Gastrocnemius medialis (tissue), 4 donors: ENCODE measurements around the gene NR2C2AP. TPM values are rescaled to one million over a fixed set of nuclear protein-coding genes. Genes with fewer than 3 reads are reported as not detected.

Experiments
- ATAC-seq, 2 donors: fragments of 150-250 bp; one replicate each; pipeline ENCODE4 v1.9.1; 2016
- DNase-seq, 2 donors: peaks; one replicate each; pipeline ENCODE4 v3.0.0-alpha.2; 2019
- H3K27ac ChIP-seq, 4 donors: fragments of 200-600 bp; sonication (generic); 1 replicate in 1 of 4; 2 replicates in 3 of 4; pipeline ENCODE4 v1.5.1; 2016 to 2018; ENCODE audit warnings: mild to moderate bottlenecking in 2 of 4, moderate library complexity in 1 of 4
- H3K27me3 ChIP-seq, 3 donors: fragments of 200-600 bp; sonication (generic) in 2 of 3; 1 replicate in 1 of 3; 2 replicates in 2 of 3; pipeline versions ENCODE4 v1.5.1 to v1.6.0; 2016 to 2019; ENCODE audit warnings: mild to moderate bottlenecking in 1 of 3, moderate library complexity in 1 of 3
- H3K36me3 ChIP-seq, 2 donors: fragments of 200-600 bp; sonication (generic) in 1 of 2; one replicate each; pipeline ENCODE4 v1.5.1; 2017 to 2018
- H3K4me1 ChIP-seq, 2 donors: fragments of 200-600 bp; sonication (generic) in 1 of 2; one replicate each; pipeline ENCODE4 v1.5.1; 2016 to 2017; ENCODE audit warnings: mild to moderate bottlenecking in 2 of 2
- H3K4me3 ChIP-seq, 4 donors: fragments of 200-600 bp; sonication (generic) in 3 of 4; 1 replicate in 1 of 4; 2 replicates in 3 of 4; pipeline ENCODE4 v1.5.1; 2016 to 2019; ENCODE audit warnings: mild to moderate bottlenecking in 2 of 4
- H3K9me3 ChIP-seq, 3 donors: fragments of 200-600 bp; sonication (generic) in 2 of 3; 1 replicate in 1 of 3; 2 replicates in 2 of 3; pipeline ENCODE4 v1.5.1; 2016 to 2019
- POLR2A ChIP-seq, 2 donors: fragments of 450-650 bp; IDR thresholded peaks; one replicate each; pipeline ENCODE4 v1.6.1; 2017; ENCODE audit warnings: antibody characterized with exemption in 2 of 2, mild to moderate bottlenecking in 2 of 2, moderate library complexity in 2 of 2
- in situ Hi-C, 4 donors: fragments of 200-750 bp; cut with MboI; loops; one replicate each; pipeline versions ENCODE4 v1.15.0 to v1.8.0; 2017; ENCODE audit warnings: low sequenced_read_pairs in 4 of 4
- intact Hi-C: fragments of 100-400 bp; cut with DNase I; formaldehyde crosslinking; loops from one replicate; pipeline ENCODE4 v1.15.1; 2023; ENCODE audit warnings: low total_unique reads
- total RNA-seq, 4 donors: library from RNA; depleted of rRNA; stranded (reverse); fragments of >200 nt; gene quantifications; one replicate each; pipeline versions ENCODE4 v1.1.0 to v1.2.3, GENCODE V29; 2016
- TF ChIP-seq, protein P1 (sequence below), 5 experiments: fragments of 450-650 bp in 3 of 5; fragments of 200-600 bp in 2 of 5; sonication (generic) in 2 of 5; IDR thresholded peaks in 4 of 5; conservative IDR thresholded peaks in 1 of 5; 1 replicate in 4 of 5; 2 replicates in 1 of 5; pipeline ENCODE4 v1.5.1; 2016 to 2019; ENCODE audit warnings: antibody characterized with exemption in 5 of 5, mild to moderate bottlenecking in 3 of 5, moderate library complexity in 3 of 5

Gene NR2C2AP, protein sequence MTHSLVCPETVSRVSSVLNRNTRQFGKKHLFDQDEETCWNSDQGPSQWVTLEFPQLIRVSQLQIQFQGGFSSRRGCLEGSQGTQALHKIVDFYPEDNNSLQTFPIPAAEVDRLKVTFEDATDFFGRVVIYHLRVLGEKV
- total RNA-seq: 10 to 100 TPM in 2 of 4 donors, 1 to 10 TPM in 2; 4.7 to 19.0 (median 11.5) TPM

DNA sequence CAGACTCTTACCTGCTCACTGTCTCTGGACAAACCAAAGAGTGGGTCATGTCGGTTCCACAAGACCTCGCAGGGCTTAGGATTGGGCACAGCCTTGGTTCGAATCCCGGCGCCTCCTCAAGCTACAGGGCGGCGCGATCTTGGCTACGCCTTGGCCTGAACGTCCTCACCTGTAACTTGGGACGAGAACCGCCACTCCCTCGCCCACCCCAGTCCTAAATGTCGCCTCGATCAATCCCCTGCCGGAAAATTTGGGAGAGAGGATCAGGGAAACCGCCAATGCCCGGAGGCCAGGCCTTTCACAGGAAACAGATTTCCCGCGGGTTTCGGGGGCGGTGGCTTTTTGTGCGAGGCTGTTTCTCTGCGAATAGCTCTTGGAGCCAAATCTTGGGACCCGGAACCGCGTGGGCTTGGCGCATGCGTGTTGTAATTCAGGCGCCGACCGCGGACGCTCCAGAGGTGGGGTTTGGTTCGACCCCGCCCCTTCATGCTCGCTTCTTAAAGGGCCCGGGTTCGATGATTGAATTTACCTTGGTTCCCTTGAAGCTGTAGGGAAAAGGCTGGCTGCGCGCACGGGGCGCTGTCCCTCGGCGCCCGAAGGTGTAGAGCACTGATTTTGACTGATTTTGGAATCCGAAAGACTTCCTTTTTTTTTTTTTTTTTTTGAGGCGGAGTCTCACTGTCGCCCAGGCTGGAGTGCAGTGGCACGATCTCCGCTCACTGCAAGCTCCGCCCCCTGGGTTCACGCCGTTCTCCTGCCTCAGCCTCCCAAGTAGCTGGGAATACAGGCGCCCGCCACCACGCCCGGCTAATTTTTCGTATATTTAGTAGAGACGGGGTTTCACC is at the start of gene NR2C2AP:
NR2C2AP (minus strand) TSS at position 403 of the 845 bp plus-strand sequence; CDS start at position 49, 354 bp downstream.
- peak; percentile 85 to 87 for DNase-seq
- H3K27ac ChIP-seq: peak within 1 kb of the TSS; percentile 84 to 91 (median 88)
- in situ Hi-C loops: no loop called here

DNA sequence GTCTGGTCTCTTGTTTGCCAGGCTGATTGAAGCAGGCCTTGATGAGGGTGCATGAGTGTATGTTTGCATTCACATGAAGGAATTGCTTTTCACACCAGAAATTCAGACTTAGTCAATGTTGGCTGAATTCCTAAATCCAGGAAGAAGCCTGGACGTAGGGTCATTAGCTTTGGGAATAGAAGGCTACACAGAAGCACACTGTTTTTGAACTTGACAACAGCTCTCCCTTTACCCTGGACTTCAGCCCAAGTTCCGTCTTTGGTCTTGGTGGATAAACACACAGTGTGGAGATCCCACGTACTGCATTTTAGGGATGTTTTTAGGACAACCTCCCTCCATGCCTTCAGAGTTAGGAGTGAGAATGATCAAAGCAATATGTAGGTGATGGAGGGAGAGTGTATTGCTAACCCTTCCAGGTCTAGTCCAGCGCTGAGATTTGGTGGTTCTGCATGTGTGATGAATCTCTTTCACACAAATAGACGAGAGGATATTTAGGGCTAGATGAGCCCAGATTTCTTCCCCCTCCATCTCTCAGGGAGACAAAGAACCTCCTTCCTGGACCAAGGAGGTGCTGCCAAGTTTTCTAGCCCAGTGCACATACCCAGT is 47.1 kb upstream of the NR2C2AP start:
- Histone ChIP-seq H3K27me3 (peaks cover 4 to 24% (median 22%) of the 10 kb centered on the region in 3 donors), H3K27ac (no peak overlapping the region), H3K4me3 (no peak overlapping the region), H3K9me3 (no peaks in the 10 kb centered on the region), H3K4me1 (no peaks in the 10 kb centered on the region), H3K36me3 (no peaks in the 10 kb centered on the region)
- in situ Hi-C loops (no loop called here), intact Hi-C loops (no loop called here)
- TF ChIP-seq POLR2A (IDR thresholded peaks at IDR 0.05): no peak
- TF ChIP-seq, protein P1, sequence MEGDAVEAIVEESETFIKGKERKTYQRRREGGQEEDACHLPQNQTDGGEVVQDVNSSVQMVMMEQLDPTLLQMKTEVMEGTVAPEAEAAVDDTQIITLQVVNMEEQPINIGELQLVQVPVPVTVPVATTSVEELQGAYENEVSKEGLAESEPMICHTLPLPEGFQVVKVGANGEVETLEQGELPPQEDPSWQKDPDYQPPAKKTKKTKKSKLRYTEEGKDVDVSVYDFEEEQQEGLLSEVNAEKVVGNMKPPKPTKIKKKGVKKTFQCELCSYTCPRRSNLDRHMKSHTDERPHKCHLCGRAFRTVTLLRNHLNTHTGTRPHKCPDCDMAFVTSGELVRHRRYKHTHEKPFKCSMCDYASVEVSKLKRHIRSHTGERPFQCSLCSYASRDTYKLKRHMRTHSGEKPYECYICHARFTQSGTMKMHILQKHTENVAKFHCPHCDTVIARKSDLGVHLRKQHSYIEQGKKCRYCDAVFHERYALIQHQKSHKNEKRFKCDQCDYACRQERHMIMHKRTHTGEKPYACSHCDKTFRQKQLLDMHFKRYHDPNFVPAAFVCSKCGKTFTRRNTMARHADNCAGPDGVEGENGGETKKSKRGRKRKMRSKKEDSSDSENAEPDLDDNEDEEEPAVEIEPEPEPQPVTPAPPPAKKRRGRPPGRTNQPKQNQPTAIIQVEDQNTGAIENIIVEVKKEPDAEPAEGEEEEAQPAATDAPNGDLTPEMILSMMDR (IDR thresholded peaks at IDR 0.05 in 4 of 5, conservative IDR thresholded peaks at IDR 0.05 in 1 of 5): no peak
- ATAC-seq (no peak), DNase-seq (no peak)

More for the DNA sequence above, at the start of gene NR2C2AP:
- no peaks in the 10 kb centered on the region for H3K9me3 ChIP-seq
- TF ChIP-seq, protein P1 (IDR thresholded peaks at IDR 0.05 in 4 of 5, conservative IDR thresholded peaks at IDR 0.05 in 1 of 5): no peak
- no peak for TF ChIP-seq POLR2A (IDR thresholded peaks at IDR 0.05)
- H3K27me3 ChIP-seq: peaks cover 0 to 5% (median 3%) of the 10 kb centered on the region in 3 donors
- H3K4me3 ChIP-seq: peak within 1 kb of the TSS; percentile 55 to 82 (median 77)
- intact Hi-C loops: loop anchor here (1.0 kb wide), 1 partner anchor 11 kb away; the partner anchor contains the start of genes BORCS8 and RFXANK
- ATAC-seq: peak; percentile 95 to 97
- H3K36me3 ChIP-seq: peaks cover 0 to 25% of the 10 kb centered on the region in 2 donors
- peaks cover 6 to 9% of the 10 kb centered on the region in 2 donors for H3K4me1 ChIP-seq

DNA sequence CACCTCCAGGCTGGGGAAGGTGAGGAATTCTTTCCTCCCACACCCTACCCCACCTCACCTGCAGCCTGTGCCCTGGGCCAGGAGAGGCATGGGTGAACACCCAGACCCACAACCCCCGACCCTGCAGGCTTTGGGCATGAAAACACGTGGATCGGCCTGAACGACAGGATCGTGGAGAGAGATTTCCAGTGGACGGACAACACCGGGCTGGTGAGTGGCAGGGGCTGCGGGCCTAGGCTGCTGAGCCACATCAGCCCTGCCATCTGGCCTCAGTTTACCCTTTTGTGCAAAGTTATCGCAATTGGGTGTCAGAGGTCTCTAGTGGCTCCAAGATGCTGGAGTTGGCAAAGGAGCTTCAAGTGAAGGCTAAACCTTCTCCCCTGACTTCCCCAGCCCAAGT is 37.3 kb upstream of the NR2C2AP start:
- ATAC-seq: no peak
- peaks cover 0 to 11% (median 8%) of the 10 kb centered on the region in 3 donors for H3K27me3 ChIP-seq
- peaks cover 0 to 4% (median 0%) of the 10 kb centered on the region in 3 donors for H3K9me3 ChIP-seq
- H3K27ac ChIP-seq: no peak overlapping the region
- no peaks in the 10 kb centered on the region for H3K4me1 ChIP-seq
- intact Hi-C loops: no loop called here
- no peak for DNase-seq
- in situ Hi-C loops: no loop called here
- TF ChIP-seq, protein P1 (IDR thresholded peaks at IDR 0.05 in 4 of 5, conservative IDR thresholded peaks at IDR 0.05 in 1 of 5): no peak
- no peak for TF ChIP-seq POLR2A (IDR thresholded peaks at IDR 0.05)
- no peaks in the 10 kb centered on the region for H3K36me3 ChIP-seq
- H3K4me3 ChIP-seq: no peak overlapping the region

DNA sequence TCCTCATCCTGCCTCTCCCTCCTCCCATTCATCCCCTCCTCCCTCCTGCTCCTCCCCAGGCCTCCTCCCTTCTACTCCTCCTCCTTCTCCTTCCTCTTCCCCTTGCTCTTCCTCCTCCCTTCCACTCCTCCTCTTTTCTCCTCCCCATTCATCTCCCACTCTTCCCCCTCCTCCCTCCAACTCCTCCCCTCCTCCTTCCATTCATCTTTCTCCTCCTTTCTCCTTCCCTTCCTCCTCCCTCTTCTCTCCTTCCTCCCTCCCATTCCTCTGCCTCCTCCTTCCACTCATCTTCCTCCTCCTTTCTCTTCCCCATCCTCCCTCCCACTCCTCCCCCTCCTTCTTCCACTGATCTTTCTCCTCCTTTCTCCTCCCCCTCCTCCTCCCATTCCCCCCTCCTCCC is 36.5 kb upstream of the NR2C2AP start:
- H3K4me3 ChIP-seq: no peak overlapping the region
- no peaks in the 10 kb centered on the region for H3K4me1 ChIP-seq
- in situ Hi-C loops (no loop called here), intact Hi-C loops (no loop called here)
- ATAC-seq (no peak), DNase-seq (no peak)
- H3K9me3 ChIP-seq: peaks cover 0 to 12% (median 5%) of the 10 kb centered on the region in 3 donors
- no peaks in the 10 kb centered on the region for H3K36me3 ChIP-seq
- H3K27me3 ChIP-seq: peaks cover 0 to 16% (median 11%) of the 10 kb centered on the region in 3 donors
- H3K27ac ChIP-seq: no peak overlapping the region
- TF ChIP-seq, protein P1 (IDR thresholded peaks at IDR 0.05 in 4 of 5, conservative IDR thresholded peaks at IDR 0.05 in 1 of 5): no peak
- no peak for TF ChIP-seq POLR2A (IDR thresholded peaks at IDR 0.05)
